CD14-positive monocyte (primary cell): ENCODE results near the gene OLFML3. TPM values are rescaled to one million over a fixed set of nuclear protein-coding genes. Genes with fewer than 3 reads are reported as not detected.

ENCODE experiments used
- DNase-seq, 3 donors: peaks; one replicate each; pipeline ENCODE4 v3.0.0-alpha.2; 2011 to 2022
- H2AFZ ChIP-seq: 2 replicates; pipeline ENCODE4 v1.6.0; 2012; ENCODE audit warnings: mild to moderate bottlenecking, low read depth, low read length, inconsistent platforms; ENCODE audit not compliant: insufficient read depth, poor library complexity, severe bottlenecking
- H3K27ac ChIP-seq, 2 donors: 1 replicate in 1 of 2; 2 replicates in 1 of 2; pipeline ENCODE4 v1.5.1; 2012 to 2013; ENCODE audit warnings: low read length in 2 of 2, control low read depth in 1 of 2, inconsistent platforms in 1 of 2, low read depth in 1 of 2, mild to moderate bottlenecking in 1 of 2
- H3K27me3 ChIP-seq, 2 donors: one replicate each; pipeline versions ENCODE4 v1.6.0 to v1.6.1; 2011 to 2013; ENCODE audit warnings: low read length in 2 of 2; ENCODE audit not compliant: control insufficient read depth in 2 of 2, insufficient read depth in 2 of 2
- H3K36me3 ChIP-seq, 2 donors: replicated peaks in 1 of 2; 1 replicate in 1 of 2; 2 replicates in 1 of 2; pipeline versions ENCODE4 v1.5.1 to v1.6.1; 2012 to 2013; ENCODE audit warnings: low read length in 2 of 2, control low read depth in 1 of 2, inconsistent platforms in 1 of 2, mild to moderate bottlenecking in 1 of 2; ENCODE audit not compliant: insufficient read depth in 2 of 2, control insufficient read depth in 1 of 2
- H3K4me1 ChIP-seq, 2 donors: 1 replicate in 1 of 2; 2 replicates in 1 of 2; pipeline versions ENCODE4 v1.5.1 to v1.6.1; 2012 to 2013; ENCODE audit warnings: low read length in 2 of 2, control low read depth in 1 of 2, inconsistent platforms in 1 of 2, mild to moderate bottlenecking in 1 of 2, moderate library complexity in 1 of 2; ENCODE audit not compliant: insufficient read depth in 2 of 2, control insufficient read depth in 1 of 2
- H3K4me2 ChIP-seq: replicated peaks from 2 replicates; pipeline ENCODE3; 2012; ENCODE audit warnings: low read length, moderate library complexity, mild to moderate bottlenecking; ENCODE audit not compliant: poor library complexity, severe bottlenecking; ENCODE audit errors: extremely low read depth
- H3K4me3 ChIP-seq, 3 experiments: fragments of 200-600 bp in 1 of 3; sonication (generic) in 1 of 3; replicated peaks in 1 of 3; 1 replicate in 2 of 3; 2 replicates in 1 of 3; pipeline ENCODE4 v1.5.1; 2011 to 2013; ENCODE audit warnings: low read length in 3 of 3, mild to moderate bottlenecking in 3 of 3, control low read depth in 2 of 3, low read depth in 2 of 3, inconsistent platforms in 1 of 3, moderate library complexity in 1 of 3
- H3K79me2 ChIP-seq: 2 replicates; pipeline ENCODE4 v1.6.0; 2012; ENCODE audit warnings: mild to moderate bottlenecking, control low read depth, inconsistent platforms, low read length, moderate library complexity; ENCODE audit not compliant: insufficient read depth
- H3K9ac ChIP-seq: 2 replicates; pipeline ENCODE4 v1.6.0; 2017; ENCODE audit warnings: low read length, mild to moderate bottlenecking; ENCODE audit not compliant: insufficient read depth, poor library complexity, severe bottlenecking
- H3K9me3 ChIP-seq, 2 donors: replicated peaks in 1 of 2; 1 replicate in 1 of 2; 2 replicates in 1 of 2; pipeline versions ENCODE4 v1.5.1 to v1.6.1; 2012 to 2013; ENCODE audit warnings: low read length in 2 of 2, control low read depth in 1 of 2; ENCODE audit not compliant: control insufficient read depth in 1 of 2, insufficient read depth in 1 of 2
- H4K20me1 ChIP-seq: 2 replicates; pipeline ENCODE4 v1.6.0; 2012; ENCODE audit warnings: mild to moderate bottlenecking, low read length, control low read depth, moderate library complexity; ENCODE audit not compliant: insufficient read depth
- H3K27ac Mint-ChIP-seq, 7 donors: one replicate each; pipeline ENCODE4 v1.8.0; 2020; ENCODE audit warnings: mild to moderate bottlenecking in 7 of 7, mixed read lengths in 7 of 7, moderate library complexity in 6 of 7, inconsistent platforms in 2 of 7
- H3K27me3 Mint-ChIP-seq, 3 donors: one replicate each; pipeline ENCODE4 v1.8.0; 2021 to 2022; ENCODE audit warnings: low read depth in 3 of 3, mild to moderate bottlenecking in 3 of 3, mixed read lengths in 3 of 3, moderate library complexity in 3 of 3, inconsistent platforms in 1 of 3
- H3K36me3 Mint-ChIP-seq, 2 donors: one replicate each; pipeline ENCODE4 v1.8.0; 2020; ENCODE audit warnings: mixed read lengths in 2 of 2, inconsistent platforms in 1 of 2, mild to moderate bottlenecking in 1 of 2
- H3K4me1 Mint-ChIP-seq: one replicate; pipeline ENCODE4 v1.8.0; 2020; ENCODE audit warnings: mild to moderate bottlenecking, mixed read lengths
- H3K4me3 Mint-ChIP-seq, 2 donors: one replicate each; pipeline ENCODE4 v1.8.0; 2020; ENCODE audit warnings: mild to moderate bottlenecking in 2 of 2, mixed read lengths in 2 of 2, moderate library complexity in 1 of 2
- H3K9me3 Mint-ChIP-seq, 7 donors: one replicate each; pipeline ENCODE4 v1.8.0; 2020 to 2022; ENCODE audit warnings: mixed read lengths in 7 of 7, mild to moderate bottlenecking in 6 of 7, moderate library complexity in 6 of 7, inconsistent platforms in 2 of 7
- CTCF ChIP-seq: fragments of 200-600 bp; IDR thresholded peaks from one replicate; pipeline ENCODE4 v1.8.0; 2022; ENCODE audit warnings: antibody characterized with exemption, mild to moderate bottlenecking
- WGBS: methylation state at CpG from one replicate; pipeline ENCODE4 v1.1.5; 2013; ENCODE audit warnings: missing lambda C conversion rate; ENCODE audit not compliant: insufficient coverage; 5-methylcytosine and 5-hydroxymethylcytosine counted together
- intact Hi-C, 2 donors: fragments of 100-400 bp; cut with micrococcal nuclease; formaldehyde crosslinking; loops; one replicate each; pipeline versions ENCODE4 v1.15.0 to v1.15.1; 2023
- polyA plus RNA-seq, 3 donors: library from polyadenylated mRNA; depleted of rRNA in 1 of 3; unstranded in 2 of 3; stranded (reverse) in 1 of 3; fragments of 300-500 nt in 2 of 3; fragments of >200 nt in 1 of 3; fragmentation: Illumina TruSeq in 2 of 3; gene quantifications; 1 replicate in 2 of 3; 2 replicates in 1 of 3; pipeline ENCODE4 v1.2.3, GENCODE V29; 2012 to 2021

The OLFML3 gene
- polyA plus RNA-seq, 3 donors: 0.08 to 0.37 (median 0.28) TPM

- Mint-ChIP-seq H3K27ac (peak overlapping the region; percentile 79 to 91 (median 86)), H3K36me3 (peaks cover 41 to 52% of the 10 kb centered on the region in 2 donors), H3K4me3 (peak overlapping the region in 1 of 2 donors; percentile 63), H3K9me3 (no peaks in the 10 kb centered on the region), H3K4me1 (peaks cover 56% of the 10 kb centered on the region), H3K27me3 (peaks cover 0 to 3% (median 2%) of the 10 kb centered on the region in 3 donors)
- peak overlapping the region; percentile 49 to 78 for H3K27ac ChIP-seq
- H3K4me1 ChIP-seq: peaks cover 44 to 54% of the 10 kb centered on the region in 2 donors
- TF ChIP-seq CTCF: no peak
- no peaks in the 10 kb centered on the region for H3K27me3 ChIP-seq
- intact Hi-C loops: no loop called here
- H3K4me2 ChIP-seq: peak overlapping the region; percentile 45
- H3K79me2 ChIP-seq: peaks cover 14% of the 10 kb centered on the region
- no peaks in the 10 kb centered on the region for H3K9me3 ChIP-seq
- H3K4me3 ChIP-seq: peak overlapping the region in 1 of 3 experiments; percentile 51
- H3K9ac ChIP-seq: no peak overlapping the region
- peaks cover 27% of the 10 kb centered on the region for H4K20me1 ChIP-seq
- H3K36me3 ChIP-seq: peaks cover 40 to 51% of the 10 kb centered on the region in 2 donors
- peak; percentile 51 to 73 (median 55) for DNase-seq
- no CpG with 5 or more reads among the region's 4 CpGs for WGBS
- H2AFZ ChIP-seq: no peak overlapping the region
Measured at GRCh38 chr1:113975211-113975895, 3.9 kb upstream of the OLFML3 start.

- no peak overlapping the region for H2AFZ ChIP-seq
- peak overlapping the region; percentile 35 for H3K9ac ChIP-seq
- peak; percentile 39 for TF ChIP-seq CTCF
- Mint-ChIP-seq H3K4me3 (no peak overlapping the region), H3K4me1 (peaks cover 60% of the 10 kb centered on the region), H3K9me3 (no peaks in the 10 kb centered on the region), H3K27ac (peak overlapping the region; percentile 65 to 92 (median 83)), H3K36me3 (peaks cover 43 to 54% of the 10 kb centered on the region in 2 donors), H3K27me3 (peaks cover 0 to 5% (median 2%) of the 10 kb centered on the region in 3 donors)
- no peaks in the 10 kb centered on the region for H3K9me3 ChIP-seq
- peak overlapping the region; percentile 40 to 78 for H3K27ac ChIP-seq
- peaks cover 27% of the 10 kb centered on the region for H4K20me1 ChIP-seq
- WGBS: 0% methylated on average over 2 of the region's 4 CpGs
- H3K4me3 ChIP-seq: peak overlapping the region in 1 of 3 experiments; percentile 51
- peaks cover 14% of the 10 kb centered on the region for H3K79me2 ChIP-seq
- H3K27me3 ChIP-seq: no peaks in the 10 kb centered on the region
- DNase-seq: peak; percentile 18 to 25 (median 21)
- intact Hi-C loops: no loop called here
- peaks cover 26 to 37% of the 10 kb centered on the region in 2 donors for H3K36me3 ChIP-seq
- H3K4me2 ChIP-seq: peak overlapping the region; percentile 45
- peaks cover 45 to 58% of the 10 kb centered on the region in 2 donors for H3K4me1 ChIP-seq
Measured at GRCh38 chr1:113976609-113977278, 2.5 kb upstream of the OLFML3 start.
